ENCODE measurements around the gene FHOD1. TPM values are rescaled to one million over a fixed set of nuclear protein-coding genes. Genes with fewer than 3 reads are reported as not detected.

Gene FHOD1
- total RNA-seq, 1 donor from 2014 or later, result 28.7 TPM

GRCh38 chr16:67229906-67230808 lies 17.1 kb downstream of the FHOD1 start:
- Mint-ChIP-seq H3K36me3 (peaks cover 8% of the 10 kb centered on the region), H3K4me3 (peak overlapping the region; percentile 100)

DNA sequence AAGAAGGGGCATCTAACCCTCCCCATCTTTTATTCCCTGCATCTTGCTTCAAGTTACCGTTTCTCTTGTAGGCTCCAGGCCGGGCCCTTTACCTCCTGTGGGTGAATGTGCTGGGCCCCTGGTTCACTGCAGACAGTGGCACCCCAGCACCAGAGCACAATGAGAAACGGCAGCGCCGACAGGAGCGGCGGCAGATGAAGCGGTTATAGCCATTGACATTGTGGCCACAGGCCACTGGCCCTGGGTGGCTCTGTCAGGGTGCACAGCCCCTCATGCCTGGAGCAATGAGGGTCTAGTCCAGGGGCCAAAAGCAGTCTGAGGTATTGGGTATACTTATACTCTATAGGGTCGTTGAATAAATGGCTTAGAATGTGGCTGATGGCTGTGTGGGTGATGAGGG lies 18.4 kb downstream of the FHOD1 start:
- no peaks in the 10 kb centered on the region for H3K27me3 Mint-ChIP-seq (ENCODE audit: low read depth)
- no peak overlapping the region for H3K27ac Mint-ChIP-seq
- no peak for DNase-seq (ENCODE audit: low spot score in 2 of 2, unreplicated experiment in 2 of 2)
- H3K36me3 Mint-ChIP-seq, result peaks cover 8% of the 10 kb centered on the region
- H3K4me3 Mint-ChIP-seq, result peak overlapping the region; percentile 100
- no peak for TF ChIP-seq CTCF (IDR thresholded peaks at IDR 0.05; ENCODE audit: unreplicated experiment)
- peaks cover 23% of the 10 kb centered on the region for H3K4me1 Mint-ChIP-seq
- H3K9me3 Mint-ChIP-seq, result no peaks in the 10 kb centered on the region

More at GRCh38 chr16:67229906-67230808, 17.1 kb downstream of the FHOD1 start:
- no peaks in the 10 kb centered on the region for H3K27me3 Mint-ChIP-seq (ENCODE audit: low read depth)
- no peak overlapping the region for H3K27ac Mint-ChIP-seq
- H3K9me3 Mint-ChIP-seq, result no peaks in the 10 kb centered on the region
- DNase-seq (ENCODE audit: low spot score in 2 of 2, unreplicated experiment in 2 of 2), result no peak
- no peak for TF ChIP-seq CTCF (IDR thresholded peaks at IDR 0.05; ENCODE audit: unreplicated experiment)
- H3K4me1 Mint-ChIP-seq, result peaks cover 23% of the 10 kb centered on the region

GRCh38 chr16:67228034-67228785 lies 19.1 kb downstream of the FHOD1 start:
- H3K36me3 Mint-ChIP-seq, result peaks cover 5% of the 10 kb centered on the region
- H3K9me3 Mint-ChIP-seq, result no peaks in the 10 kb centered on the region
- no peaks in the 10 kb centered on the region for H3K27me3 Mint-ChIP-seq (ENCODE audit: low read depth)
- H3K4me1 Mint-ChIP-seq, result peaks cover 23% of the 10 kb centered on the region
- TF ChIP-seq CTCF (IDR thresholded peaks at IDR 0.05; ENCODE audit: unreplicated experiment), result no peak
- peak overlapping the region; percentile 100 for H3K4me3 Mint-ChIP-seq
- no peak overlapping the region for H3K27ac Mint-ChIP-seq
- no peak for DNase-seq (ENCODE audit: low spot score in 2 of 2, unreplicated experiment in 2 of 2)

GRCh38 chr16:67227567-67227921 lies 19.7 kb downstream of the FHOD1 start:
- no peak for DNase-seq (ENCODE audit: low spot score in 2 of 2, unreplicated experiment in 2 of 2)
- Mint-ChIP-seq H3K4me3 (peak overlapping the region; percentile 100), H3K9me3 (no peaks in the 10 kb centered on the region), H3K36me3 (peaks cover 5% of the 10 kb centered on the region), H3K27me3 (ENCODE audit: low read depth) (no peaks in the 10 kb centered on the region), H3K27ac (peak overlapping the region; percentile 98), H3K4me1 (peaks cover 23% of the 10 kb centered on the region)
- no peak for TF ChIP-seq CTCF (IDR thresholded peaks at IDR 0.05; ENCODE audit: unreplicated experiment)

DNA sequence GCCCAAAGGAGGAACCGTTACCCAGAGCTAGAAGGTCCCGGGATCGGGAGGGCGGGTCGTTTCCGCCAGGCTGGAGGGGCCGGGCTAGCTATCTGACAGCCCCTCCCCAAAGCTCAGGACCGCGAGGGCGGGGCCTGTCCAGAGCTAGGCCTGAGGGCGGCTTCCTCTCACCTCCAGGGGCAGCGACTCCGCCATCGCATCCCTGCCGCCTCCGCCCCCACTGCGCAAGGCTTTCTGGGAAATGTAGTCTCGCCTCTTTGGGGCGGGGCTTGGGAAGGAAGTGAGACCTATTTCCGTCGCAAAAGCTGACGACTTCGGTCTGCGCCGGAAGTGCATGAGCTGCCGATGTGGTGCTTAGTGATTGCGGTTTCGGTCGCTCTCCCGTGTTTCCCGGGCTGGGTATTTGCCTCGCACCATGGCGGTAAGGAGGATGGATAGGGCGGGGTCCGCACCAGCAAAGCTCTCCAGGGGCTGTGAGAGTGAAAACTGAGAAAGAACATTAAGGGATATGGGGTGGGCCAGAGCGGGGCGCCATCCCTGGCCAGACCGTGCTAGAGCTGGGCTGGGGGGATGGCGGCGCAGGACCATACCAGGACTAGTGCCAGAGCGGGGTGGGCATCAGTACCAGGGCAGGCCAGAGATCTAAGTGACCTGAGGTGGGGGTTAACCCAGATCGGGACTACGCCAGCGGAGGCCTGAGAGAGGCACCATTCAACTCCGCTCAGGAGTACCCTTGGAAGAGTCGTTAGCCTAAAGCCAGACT lies 20.3 kb downstream of the FHOD1 start, which contains the start of gene TMEM208:
TSS of gene TMEM208 (plus strand) at position 327 of the 763 bp plus-strand sequence. CDS start at position 416, 89 bp downstream.
- Mint-ChIP-seq H3K9me3 (no peaks in the 10 kb centered on the region), H3K27me3 (ENCODE audit: low read depth) (no peaks in the 10 kb centered on the region), H3K36me3 (peaks cover 5% of the 10 kb centered on the region), H3K27ac (peak within 1 kb of the TSS; percentile 98), H3K4me1 (peaks cover 23% of the 10 kb centered on the region), H3K4me3 (peak within 1 kb of the TSS; percentile 100)
- no peak for TF ChIP-seq CTCF (IDR thresholded peaks at IDR 0.05; ENCODE audit: unreplicated experiment)
- DNase-seq (ENCODE audit: low spot score in 2 of 2, unreplicated experiment in 2 of 2), result peak; percentile 95 to 98
